ENCODE measurements around the gene MICAL2.

Gene MICAL2

DNA sequence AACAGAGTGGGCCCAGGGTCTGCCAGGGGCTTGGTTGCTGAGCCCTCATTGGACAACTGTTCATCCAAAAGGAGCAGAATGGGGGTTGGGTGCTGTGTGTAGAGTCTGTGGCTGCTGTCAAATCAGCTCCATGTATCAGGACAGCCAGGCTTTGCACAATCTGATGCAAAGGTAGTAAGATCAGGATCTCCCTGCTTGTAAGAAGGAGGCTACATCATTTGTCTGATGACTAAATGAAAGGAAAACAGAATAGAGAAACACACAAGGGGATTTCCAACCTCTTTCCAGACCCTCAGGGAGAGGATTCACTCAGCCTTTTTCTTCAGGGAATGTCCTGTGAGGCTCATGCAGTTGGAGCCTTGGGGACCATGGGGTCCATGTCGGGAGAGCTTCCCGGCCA, 7.2 kb downstream of the MICAL2 start:
- DNase-seq (ENCODE audit: low read depth in 2 of 2) = no peak

- no peak for DNase-seq (ENCODE audit: low read depth in 2 of 2)
Measured at GRCh38 chr11:12118949-12119348, 8.6 kb downstream of the MICAL2 start.

DNA sequence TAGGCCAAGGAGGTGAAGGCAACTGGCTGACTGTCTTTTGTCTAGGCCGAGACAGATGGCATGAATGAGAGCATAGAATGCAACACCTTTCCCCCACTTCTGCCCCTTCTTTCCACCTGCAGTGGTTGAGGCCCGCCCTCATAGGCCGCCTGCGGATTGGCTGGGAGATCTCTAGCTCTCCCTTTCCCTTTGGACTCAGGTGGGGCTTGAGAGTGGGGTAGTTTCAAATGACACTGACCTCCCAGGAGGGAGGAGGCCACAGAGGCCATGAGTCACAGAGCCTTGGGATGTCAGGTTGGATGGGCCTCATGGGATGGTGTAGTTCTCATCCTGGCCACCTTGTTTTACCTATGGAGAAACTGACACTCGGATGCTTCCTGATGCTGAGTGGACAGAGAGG, 9.1 kb downstream of the MICAL2 start:
- DNase-seq (ENCODE audit: low read depth in 2 of 2) = no peak

- DNase-seq (ENCODE audit: low read depth in 2 of 2) = no peak
Measured at GRCh38 chr11:12120031-12121008, 9.9 kb downstream of the MICAL2 start.

- no peak for DNase-seq (ENCODE audit: low read depth in 2 of 2)
Measured at GRCh38 chr11:12121011-12121410, 10.6 kb downstream of the MICAL2 start.

DNA sequence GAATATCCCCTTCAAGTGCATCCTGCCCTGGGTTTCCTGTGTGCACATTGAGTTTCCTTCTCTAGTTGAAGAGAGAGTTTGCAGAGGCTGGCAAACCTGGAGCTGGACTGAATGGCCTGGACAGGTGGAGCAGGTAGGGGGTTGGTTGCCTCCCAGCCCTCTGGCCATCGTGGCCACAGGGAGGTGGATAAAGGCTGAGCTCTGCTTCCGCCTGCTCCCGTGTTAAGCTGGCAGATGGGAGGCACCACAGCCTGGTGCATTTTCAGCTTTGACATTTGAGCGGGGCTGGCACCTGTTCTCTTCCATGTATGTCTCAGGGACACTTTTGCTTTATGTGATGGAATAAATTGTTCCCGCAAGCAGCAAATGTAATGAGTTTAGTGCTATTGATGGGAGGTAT, 11.1 kb downstream of the MICAL2 start:
- no peak for DNase-seq (ENCODE audit: low read depth in 2 of 2)

DNA sequence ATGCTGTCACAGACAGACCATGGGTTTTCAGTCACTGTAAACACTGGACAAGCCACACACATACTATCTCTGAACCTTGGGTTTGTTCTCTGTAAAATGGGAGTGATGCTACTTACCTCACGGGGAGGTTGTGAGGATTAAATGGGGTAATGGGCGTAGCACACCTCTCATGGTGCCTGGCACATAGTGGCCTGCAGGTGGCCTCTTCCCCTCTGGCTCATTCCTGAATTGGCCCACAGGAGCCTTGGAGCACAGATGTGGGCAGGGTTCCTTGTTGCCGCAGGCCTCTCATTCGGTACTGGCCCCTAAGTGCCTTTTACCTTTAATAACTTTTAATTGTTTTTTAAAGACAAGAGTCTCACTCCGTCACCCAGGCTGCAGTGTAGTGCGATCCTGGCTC, 11.7 kb downstream of the MICAL2 start:
- DNase-seq (ENCODE audit: low read depth in 2 of 2) = no peak

DNA sequence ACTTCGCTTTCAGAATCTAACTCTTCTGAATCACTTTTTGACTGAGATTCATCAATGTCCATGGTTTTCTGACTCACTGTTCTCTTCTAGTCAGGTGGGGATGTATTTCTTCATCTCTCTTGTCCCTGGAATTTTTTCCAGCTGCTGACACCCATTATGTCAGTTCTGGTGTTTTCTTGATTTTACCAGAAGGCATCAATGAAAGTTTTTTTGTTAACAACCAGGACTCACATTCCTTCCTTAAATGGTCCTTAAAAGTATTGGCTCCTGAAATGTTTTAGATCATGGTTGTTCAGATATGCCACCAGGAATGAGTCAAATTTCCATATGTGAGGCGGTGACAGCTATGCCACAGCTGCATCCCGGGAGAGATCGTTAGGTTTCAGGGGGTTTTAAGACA, 12.9 kb downstream of the MICAL2 start:
- DNase-seq (ENCODE audit: low read depth in 2 of 2) = no peak

DNA sequence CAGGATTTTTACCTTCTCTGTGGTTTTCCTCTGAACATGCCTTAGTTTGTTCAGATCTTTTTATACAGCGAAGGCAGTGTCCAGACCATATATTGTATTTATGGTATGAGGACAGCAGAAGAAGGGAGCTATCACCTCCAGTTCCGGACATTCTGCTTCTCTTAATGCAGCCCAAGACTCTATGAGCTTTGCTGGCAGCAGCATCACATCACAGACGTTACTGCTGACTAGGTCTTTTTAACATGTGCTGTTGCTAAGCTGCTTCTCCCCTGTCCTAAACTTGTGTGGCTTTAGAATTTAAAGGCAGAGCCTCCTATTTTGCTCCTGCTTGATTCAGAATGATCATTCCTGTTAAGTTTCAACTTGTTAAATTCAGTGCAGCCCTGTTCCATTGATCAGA, 13.4 kb downstream of the MICAL2 start:
- DNase-seq (ENCODE audit: low read depth in 2 of 2) = no peak

- DNase-seq (ENCODE audit: low read depth in 2 of 2) = no peak
Measured at GRCh38 chr11:12124306-12124705, 13.9 kb downstream of the MICAL2 start.

GRCh38 chr11:12125609-12126149, 15.3 kb downstream of the MICAL2 start:
- no peak for DNase-seq (ENCODE audit: low read depth in 2 of 2)

DNA sequence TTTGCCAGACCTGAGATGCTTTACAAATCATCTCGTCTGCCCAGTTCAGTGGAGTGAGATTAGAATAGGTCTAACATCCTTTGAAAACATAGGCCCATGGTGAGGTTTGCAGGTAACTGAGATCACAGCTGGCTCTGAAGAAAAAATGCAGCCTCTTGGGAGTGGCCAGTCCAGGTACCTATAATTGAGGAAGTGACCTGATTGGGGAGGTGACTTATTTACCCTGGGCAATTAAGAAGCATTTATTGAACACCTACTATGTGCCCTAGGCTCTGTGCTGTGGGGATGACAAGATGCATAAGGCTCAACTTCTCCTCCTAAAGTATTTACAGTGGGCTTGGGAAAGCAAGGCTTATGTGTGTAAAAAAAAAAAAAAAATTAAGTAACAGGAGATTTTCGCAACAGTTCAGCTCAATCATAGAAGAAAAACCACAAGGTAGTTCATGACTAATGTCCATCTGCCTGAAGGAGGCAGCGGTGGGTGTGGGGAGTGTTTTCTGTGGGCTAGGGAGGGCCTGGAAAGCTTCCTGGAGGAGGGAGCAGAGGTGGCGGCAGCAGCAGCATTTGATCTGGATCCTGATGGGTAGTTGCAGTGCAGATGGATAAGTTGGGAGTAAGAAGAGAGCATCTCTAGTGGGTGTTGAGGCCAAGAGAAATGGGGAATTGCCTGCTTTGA, 16.1 kb downstream of the MICAL2 start:
- no peak for DNase-seq (ENCODE audit: low read depth in 2 of 2)

DNA sequence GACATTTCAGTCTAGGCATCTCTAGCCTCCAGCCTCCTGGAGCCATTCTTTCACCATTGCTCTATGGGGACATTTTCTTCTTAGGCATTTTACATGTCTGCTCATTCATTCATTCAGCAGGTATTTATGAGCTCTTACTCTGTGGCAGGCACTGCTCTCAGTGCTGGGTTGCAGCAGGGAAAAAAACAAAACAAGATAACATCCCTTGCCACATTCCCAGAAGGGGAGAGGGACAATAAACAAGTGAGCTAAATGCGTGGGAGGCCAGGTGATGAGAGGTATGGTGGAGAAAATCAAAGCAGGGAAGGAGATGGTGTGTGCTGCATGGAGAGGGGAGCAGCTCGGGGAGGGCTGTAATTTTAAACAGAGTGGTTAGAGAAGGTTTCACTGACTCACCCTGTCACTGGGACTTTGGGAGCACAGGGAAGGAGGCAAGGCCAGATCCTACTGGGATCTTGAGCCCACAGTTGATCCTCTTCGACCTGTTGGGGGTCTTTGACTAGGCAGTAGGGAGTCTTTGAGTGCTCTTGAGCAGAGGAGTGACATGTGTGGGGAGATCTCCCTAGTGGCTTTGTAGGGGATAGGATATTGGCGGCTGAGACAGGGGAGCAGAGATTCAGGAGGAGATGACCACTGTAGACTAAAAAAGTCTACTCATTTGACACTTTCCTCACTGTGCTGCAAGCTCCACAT, 17.0 kb downstream of the MICAL2 start:
- DNase-seq (ENCODE audit: low read depth in 2 of 2) = no peak

- DNase-seq (ENCODE audit: low read depth in 2 of 2) = no peak
Measured at GRCh38 chr11:12128301-12128751, 17.9 kb downstream of the MICAL2 start.

GRCh38 chr11:12129227-12129626, 18.8 kb downstream of the MICAL2 start:
- DNase-seq (ENCODE audit: low read depth in 2 of 2) = no peak

DNA sequence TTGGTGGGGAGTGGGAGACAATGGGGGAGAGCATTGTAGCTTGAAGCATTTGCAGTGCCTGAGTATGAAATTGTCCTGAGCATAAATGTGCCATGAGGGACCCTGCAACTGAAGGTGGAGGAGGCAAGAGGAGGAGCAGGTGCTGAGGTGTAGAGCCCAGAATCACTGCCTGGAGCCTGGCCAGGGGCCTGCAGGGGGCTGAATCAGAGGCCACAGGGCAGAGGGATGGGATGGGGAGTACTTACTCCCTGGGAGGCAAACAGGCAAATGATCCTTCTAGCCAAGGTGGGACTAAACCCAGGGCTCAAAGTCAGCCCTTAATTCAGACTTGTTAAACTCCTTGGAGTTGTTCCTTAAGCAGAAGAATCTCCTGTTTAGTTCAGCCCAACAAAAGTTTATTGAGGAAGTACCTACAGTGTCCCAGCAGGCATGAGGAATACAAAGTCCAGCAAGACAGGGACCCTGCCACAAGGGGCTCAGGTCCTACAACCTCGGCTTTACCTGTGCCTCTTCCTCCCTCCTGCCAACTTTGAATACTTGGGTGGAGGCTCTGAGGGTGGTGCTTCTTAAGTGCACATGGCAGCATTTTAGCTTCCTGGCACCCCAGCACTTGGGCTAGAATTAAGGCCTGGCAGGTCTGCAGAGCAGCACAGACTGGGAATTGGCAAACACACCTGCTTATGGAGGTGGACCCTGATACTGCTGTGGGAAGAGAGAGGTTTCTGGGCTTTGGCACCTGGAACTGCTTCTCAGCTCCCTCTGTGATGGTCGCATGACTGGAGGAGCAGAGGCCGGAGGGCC, 20.0 kb downstream of the MICAL2 start:
- no peak for DNase-seq (ENCODE audit: low read depth in 2 of 2)

DNA sequence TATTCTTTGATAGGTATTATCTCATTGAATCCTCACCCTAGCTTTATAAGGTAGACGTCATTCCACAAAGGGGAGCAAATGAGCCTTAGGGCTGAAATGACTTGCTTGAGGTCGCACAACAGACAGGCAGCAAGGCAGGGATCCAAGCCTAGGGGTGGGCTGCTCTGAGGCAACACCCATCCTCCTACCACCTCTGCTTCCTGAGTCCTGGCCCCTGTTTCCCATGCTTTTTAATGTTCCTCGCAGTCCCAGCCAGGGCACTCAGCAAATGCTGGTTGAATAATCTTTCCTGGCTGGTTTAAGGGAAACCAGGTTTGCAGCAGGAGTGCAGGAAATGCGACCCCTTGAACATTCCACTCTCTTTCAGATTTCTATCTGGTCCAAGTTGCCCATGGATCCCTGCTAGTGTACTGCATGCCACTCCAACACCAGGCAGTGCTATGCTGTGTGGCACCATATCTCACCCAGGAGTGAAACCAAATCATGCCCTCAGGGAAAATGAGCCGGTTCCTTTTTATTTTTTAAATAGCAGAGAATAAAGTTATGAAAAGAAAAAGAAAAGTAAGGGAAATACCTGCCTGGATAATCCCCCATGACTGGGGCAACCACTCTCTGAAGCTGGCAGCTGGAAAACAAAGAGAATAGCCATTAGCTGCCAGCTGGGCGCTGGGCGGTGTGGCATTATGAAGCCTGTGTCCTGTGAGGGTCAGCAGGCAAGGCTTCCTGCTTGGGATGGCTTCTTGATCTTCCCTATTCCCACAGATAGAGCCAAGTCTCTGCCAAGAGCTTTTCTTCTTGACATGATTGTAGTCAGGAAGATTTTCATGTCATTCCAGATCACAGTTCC, 21.8 kb downstream of the MICAL2 start:
- DNase-seq (ENCODE audit: low read depth in 2 of 2) = no peak

DNA sequence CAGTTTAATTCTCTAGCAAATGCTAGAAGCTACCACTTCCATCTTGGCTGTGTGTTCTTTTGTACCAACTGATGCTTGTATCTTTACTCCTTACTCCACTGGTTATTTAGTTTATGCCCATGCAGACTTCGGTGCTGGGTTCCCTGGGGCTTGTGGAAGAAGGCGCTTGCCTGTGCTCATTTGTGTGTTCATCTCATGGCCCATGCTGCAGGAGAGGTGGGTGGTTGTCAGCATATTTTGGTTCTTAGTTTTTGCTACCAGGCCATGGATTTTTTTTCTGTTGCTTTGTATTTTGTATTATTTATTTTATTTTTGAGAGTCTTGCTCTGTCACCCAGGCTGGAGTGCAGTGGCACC, 22.4 kb downstream of the MICAL2 start:
- DNase-seq (ENCODE audit: low read depth in 2 of 2) = no peak

DNA sequence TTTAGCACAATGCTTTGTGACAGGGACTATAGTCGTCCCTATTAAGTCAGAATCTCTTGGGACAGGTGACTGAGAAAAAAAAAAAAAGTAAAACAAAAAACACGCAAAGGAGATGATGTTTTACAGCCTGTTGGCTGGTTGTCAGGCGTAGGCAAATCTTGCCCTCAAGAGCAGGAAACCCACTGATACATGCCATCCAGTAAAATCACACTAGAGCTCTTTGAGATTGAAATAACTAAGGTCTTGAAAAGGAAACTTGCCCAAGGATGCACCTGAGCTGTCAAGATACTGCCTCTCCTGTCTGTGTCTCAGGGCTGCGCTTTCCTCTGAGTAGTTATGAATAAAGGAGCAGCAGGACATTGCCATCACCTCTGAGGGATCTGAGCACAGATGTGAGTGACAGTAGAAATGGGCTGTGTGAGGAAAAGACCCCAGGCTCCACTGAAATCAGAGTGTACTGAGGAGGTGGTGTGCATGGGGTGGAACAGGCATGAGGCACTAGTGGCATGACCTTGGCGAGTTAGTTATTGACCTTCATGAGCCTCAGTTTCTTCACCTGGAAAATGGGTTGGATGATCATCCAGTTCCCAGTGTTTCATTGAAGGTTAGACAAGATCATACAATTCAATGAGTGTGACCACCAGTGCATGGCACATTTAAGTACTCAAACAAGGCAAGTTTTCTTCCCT, 23.3 kb downstream of the MICAL2 start:
- no peak for DNase-seq (ENCODE audit: low read depth in 2 of 2)

- no peak for DNase-seq (ENCODE audit: low read depth in 2 of 2)
Measured at GRCh38 chr11:12134236-12134585, 23.8 kb downstream of the MICAL2 start.
